Calu3 (cell line): Measurements from ENCODE around the gene ROBO2. TPM values are rescaled to one million over a fixed set of nuclear protein-coding genes. Genes with fewer than 3 reads are reported as not detected.

Experiments
- BruUV-seq: library from RNA; stranded (reverse); fragments of 400-500 nt; replicated peaks from 2 replicates; lab custom pipeline; 2021; lab: Mats Ljungman, UMichigan
- CTCF ChIA-PET: fragments of 300-600 bp; sonication (Branson Sonifier 250); formaldehyde crosslinking; loops from one replicate; lab custom pipeline; 2022; ENCODE audit warnings: antibody characterized with exemption; lab: Charles Lee
- DNase-seq: peaks from one replicate; pipeline ENCODE4 v3.0.0; 2022
- H3K27ac Mint-ChIP-seq: one replicate; pipeline ENCODE4 v1.8.0; 2022; ENCODE audit warnings: mixed read lengths; ENCODE audit not compliant: unreplicated experiment
- H3K27me3 Mint-ChIP-seq: one replicate; pipeline ENCODE4 v1.8.0; 2022; ENCODE audit warnings: mixed read lengths; ENCODE audit not compliant: unreplicated experiment
- H3K36me3 Mint-ChIP-seq: one replicate; pipeline ENCODE4 v1.8.0; 2022; ENCODE audit warnings: mild to moderate bottlenecking, moderate library complexity, mixed read lengths; ENCODE audit not compliant: insufficient read depth, unreplicated experiment
- H3K4me1 Mint-ChIP-seq: one replicate; pipeline ENCODE4 v1.8.0; 2022; ENCODE audit warnings: mild to moderate bottlenecking, low read depth, mixed read lengths; ENCODE audit not compliant: unreplicated experiment
- H3K4me3 Mint-ChIP-seq: one replicate; pipeline ENCODE4 v1.8.0; 2022; ENCODE audit warnings: mild to moderate bottlenecking, low read depth, moderate library complexity, mixed read lengths; ENCODE audit not compliant: unreplicated experiment
- H3K9me3 Mint-ChIP-seq: one replicate; pipeline ENCODE4 v1.8.0; 2022; ENCODE audit warnings: low read depth, mixed read lengths; ENCODE audit not compliant: unreplicated experiment
- intact Hi-C: fragments of 100-400 bp; cut with micrococcal nuclease; formaldehyde crosslinking; loops from one replicate; pipeline ENCODE4 v1.10.0; 2022; ENCODE audit not compliant: unreplicated experiment
- total RNA-seq: library from RNA; stranded (reverse); gene quantifications from 2 replicates; pipeline ENCODE4 v1.2.3, GENCODE V29; 2022
- TF ChIP-seq, protein P1 (sequence below): fragments of 200-600 bp; IDR thresholded peaks from one replicate; pipeline ENCODE4 v1.8.0; 2022; ENCODE audit warnings: antibody characterized with exemption; ENCODE audit not compliant: unreplicated experiment

ROBO2 gene
- total RNA-seq, 1 experiment from 2014 or later: not detected

- BruUV-seq: no TSS peak
- Mint-ChIP-seq H3K27ac (no peak overlapping the region), H3K4me3 (no peak overlapping the region), H3K27me3 (no peaks in the 10 kb centered on the region), H3K4me1 (peaks cover 16% of the 10 kb centered on the region), H3K9me3 (peaks cover 12% of the 10 kb centered on the region), H3K36me3 (no peaks in the 10 kb centered on the region)
- no peak for DNase-seq
- TF ChIP-seq, protein P1, sequence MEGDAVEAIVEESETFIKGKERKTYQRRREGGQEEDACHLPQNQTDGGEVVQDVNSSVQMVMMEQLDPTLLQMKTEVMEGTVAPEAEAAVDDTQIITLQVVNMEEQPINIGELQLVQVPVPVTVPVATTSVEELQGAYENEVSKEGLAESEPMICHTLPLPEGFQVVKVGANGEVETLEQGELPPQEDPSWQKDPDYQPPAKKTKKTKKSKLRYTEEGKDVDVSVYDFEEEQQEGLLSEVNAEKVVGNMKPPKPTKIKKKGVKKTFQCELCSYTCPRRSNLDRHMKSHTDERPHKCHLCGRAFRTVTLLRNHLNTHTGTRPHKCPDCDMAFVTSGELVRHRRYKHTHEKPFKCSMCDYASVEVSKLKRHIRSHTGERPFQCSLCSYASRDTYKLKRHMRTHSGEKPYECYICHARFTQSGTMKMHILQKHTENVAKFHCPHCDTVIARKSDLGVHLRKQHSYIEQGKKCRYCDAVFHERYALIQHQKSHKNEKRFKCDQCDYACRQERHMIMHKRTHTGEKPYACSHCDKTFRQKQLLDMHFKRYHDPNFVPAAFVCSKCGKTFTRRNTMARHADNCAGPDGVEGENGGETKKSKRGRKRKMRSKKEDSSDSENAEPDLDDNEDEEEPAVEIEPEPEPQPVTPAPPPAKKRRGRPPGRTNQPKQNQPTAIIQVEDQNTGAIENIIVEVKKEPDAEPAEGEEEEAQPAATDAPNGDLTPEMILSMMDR: no peak
- CTCF ChIA-PET: interaction anchor here (0.8 kb wide), 1 partner anchor 11 kb away, joined by 6 read pairs; no protein-coding TSS in a partner anchor
- intact Hi-C loops: no loop called here
These were observed 371.4 kb downstream of the ROBO2 start for GRCh38 chr3:77411334-77411733.

DNA sequence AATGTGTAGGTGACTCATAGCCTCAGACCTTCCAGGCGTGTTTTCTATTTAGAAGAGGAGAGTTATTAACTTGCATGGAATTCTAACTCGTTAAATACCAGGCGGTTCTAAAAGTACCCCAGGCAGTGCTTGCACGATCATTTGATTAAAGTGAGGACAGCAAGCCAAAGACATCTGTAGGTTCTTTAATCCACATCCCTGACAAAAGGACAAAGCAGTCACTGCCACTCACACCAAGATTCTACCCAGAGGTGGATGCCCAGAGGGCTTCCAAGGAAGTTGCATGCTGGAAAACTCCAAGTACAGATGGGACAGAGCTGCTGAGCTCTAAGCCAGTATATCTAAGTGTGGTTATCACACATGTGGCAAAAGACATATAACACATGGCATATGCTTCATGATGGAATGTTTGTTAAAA lies 372.1 kb downstream of the ROBO2 start:
- no peak overlapping the region for H3K4me3 Mint-ChIP-seq
- CTCF ChIA-PET: no interaction called here
- intact Hi-C loops: no loop called here
- H3K27ac Mint-ChIP-seq: no peak overlapping the region
- no TSS peak for BruUV-seq
- peaks cover 12% of the 10 kb centered on the region for H3K9me3 Mint-ChIP-seq
- TF ChIP-seq, protein P1: no peak
- DNase-seq: no peak
- peaks cover 16% of the 10 kb centered on the region for H3K4me1 Mint-ChIP-seq
- no peaks in the 10 kb centered on the region for H3K27me3 Mint-ChIP-seq
- no peaks in the 10 kb centered on the region for H3K36me3 Mint-ChIP-seq

GRCh38 chr3:77412584-77412983 lies 372.7 kb downstream of the ROBO2 start:
- Mint-ChIP-seq H3K4me3 (no peak overlapping the region), H3K9me3 (peaks cover 12% of the 10 kb centered on the region), H3K4me1 (peaks cover 16% of the 10 kb centered on the region), H3K27ac (no peak overlapping the region), H3K36me3 (no peaks in the 10 kb centered on the region), H3K27me3 (no peaks in the 10 kb centered on the region)
- DNase-seq: no peak
- intact Hi-C loops: no loop called here
- CTCF ChIA-PET: no interaction called here
- BruUV-seq: no TSS peak
- TF ChIP-seq, protein P1: no peak

GRCh38 chr3:77414881-77415280 lies 375.0 kb downstream of the ROBO2 start:
- Mint-ChIP-seq H3K4me1 (peaks cover 16% of the 10 kb centered on the region), H3K36me3 (no peaks in the 10 kb centered on the region), H3K27me3 (no peaks in the 10 kb centered on the region), H3K9me3 (peaks cover 12% of the 10 kb centered on the region), H3K4me3 (no peak overlapping the region), H3K27ac (no peak overlapping the region)
- no peak for DNase-seq
- no TSS peak for BruUV-seq
- intact Hi-C loops: no loop called here
- TF ChIP-seq, protein P1: no peak
- CTCF ChIA-PET: no interaction called here
